HG03025 (cell line): ENCODE data around the gene VCL.
"Not testable (repeated sequence)": the region's sequence is repeated elsewhere in the genome, so short reads cannot be mapped to it uniquely, and the experiment has no call there.

Source experiments
- ATAC-seq: cut with Tn5 transposase; IDR thresholded peaks from one replicate; pipeline ENCODE4 v1.9.1; 2021; ENCODE audit warnings: mild to moderate bottlenecking, moderate library complexity; ENCODE audit not compliant: unreplicated experiment, low FRiP score

VCL gene

GRCh38 chr10:74097776-74098175 is 99.9 kb downstream of the VCL start:
- no peak for ATAC-seq

GRCh38 chr10:74099420-74099819 is 101.5 kb downstream of the VCL start:
- ATAC-seq = no peak

- no peak for ATAC-seq
These were observed 101.9 kb downstream of the VCL start for GRCh38 chr10:74099836-74100235.

- no peak for ATAC-seq
These were observed 105.8 kb downstream of the VCL start for GRCh38 chr10:74103560-74104258.

- no peak for ATAC-seq
These were observed 106.6 kb downstream of the VCL start for GRCh38 chr10:74104480-74104879.

- ATAC-seq = no peak
These were observed 107.1 kb downstream of the VCL start for GRCh38 chr10:74104996-74105395.

GRCh38 chr10:74107391-74107790 is 109.5 kb downstream of the VCL start:
- no peak for ATAC-seq

- no peak for ATAC-seq
These were observed 111.5 kb downstream of the VCL start for GRCh38 chr10:74109452-74109851.

- no peak for ATAC-seq
These were observed 112.2 kb downstream of the VCL start for GRCh38 chr10:74110120-74110519.

GRCh38 chr10:74111799-74112198 is 113.9 kb downstream of the VCL start:
- no peak for ATAC-seq

- ATAC-seq = no peak
These were observed 115.6 kb downstream of the VCL start for GRCh38 chr10:74113546-74113945.

- no peak for ATAC-seq
These were observed 116.1 kb downstream of the VCL start for GRCh38 chr10:74114041-74114448.

GRCh38 chr10:74117738-74118137 is 119.8 kb downstream of the VCL start:
- ATAC-seq = no peak

GRCh38 chr10:74118804-74119203 is 120.9 kb downstream of the VCL start:
- ATAC-seq = no peak

GRCh38 chr10:74120911-74121310 is 123.0 kb downstream of the VCL start:
- no peak for ATAC-seq

GRCh38 chr10:74121368-74121767 is 123.5 kb downstream of the VCL start:
- no peak for ATAC-seq

GRCh38 chr10:74122060-74122459 is 124.1 kb downstream of the VCL start:
- no peak for ATAC-seq

GRCh38 chr10:74123081-74123480 is 125.2 kb downstream of the VCL start:
- ATAC-seq = no peak

GRCh38 chr10:74133923-74134820 is 136.3 kb downstream of the VCL start:
- no peak for ATAC-seq

GRCh38 chr10:74135452-74135851 is 137.5 kb downstream of the VCL start:
- ATAC-seq = no peak

- no peak for ATAC-seq
These were observed 140.1 kb downstream of the VCL start for GRCh38 chr10:74137992-74138391.

- ATAC-seq = not testable (repeated sequence)
These were observed 140.7 kb downstream of the VCL start for GRCh38 chr10:74138596-74138995.
